Measurements from ENCODE around the gene C9orf40.

C9orf40 gene

GRCh38 chr9:74901001-74901400, 51.7 kb downstream of the C9orf40 start:
- H3K36me3 Mint-ChIP-seq (ENCODE audit: low read depth), result no peaks in the 10 kb centered on the region
- H3K27me3 Mint-ChIP-seq, result peaks cover 18% of the 10 kb centered on the region
- no peak overlapping the region for H3K27ac Mint-ChIP-seq
- no peak overlapping the region for H3K4me3 Mint-ChIP-seq
- no peaks in the 10 kb centered on the region for H3K4me1 Mint-ChIP-seq (ENCODE audit: low read depth)
- no peak for DNase-seq
- no peaks in the 10 kb centered on the region for H3K9me3 Mint-ChIP-seq
